Aorta (tissue), 5 donors: ENCODE measurements around the gene FRMD4A. TPM values are rescaled to one million over a fixed set of nuclear protein-coding genes. Genes with fewer than 3 reads are reported as not detected.
"Not testable (repeated sequence)": the region's sequence is repeated elsewhere in the genome, so short reads cannot be mapped to it uniquely, and the experiment has no call there.

Experiments used
- ATAC-seq: fragments of 200-7000 bp; cut with Tn5 transposase; one replicate; pipeline ENCODE4 v1.9.1; 2022; ENCODE audit warnings: moderate library complexity; ENCODE audit not compliant: low FRiP score
- DNase-seq, 2 donors: peaks; one replicate each; pipeline ENCODE4 v3.0.0-alpha.2; 2020
- H3K27ac ChIP-seq, 2 donors: one replicate each; pipeline ENCODE4 v1.5.1; 2013; ENCODE audit warnings: low read length in 2 of 2, mild to moderate bottlenecking in 2 of 2, moderate library complexity in 2 of 2, control low read depth in 1 of 2, inconsistent platforms in 1 of 2, low read depth in 1 of 2
- H3K27me3 ChIP-seq, 2 donors: one replicate each; pipeline ENCODE4 v1.6.1; 2013; ENCODE audit warnings: control low read depth in 1 of 2, low read length in 1 of 2, mild to moderate bottlenecking in 1 of 2, moderate library complexity in 1 of 2; ENCODE audit not compliant: insufficient read depth in 2 of 2, control insufficient read depth in 1 of 2
- H3K36me3 ChIP-seq, 2 donors: one replicate each; pipeline ENCODE4 v1.6.1; 2013; ENCODE audit warnings: control low read depth in 1 of 2, low read length in 1 of 2, mild to moderate bottlenecking in 1 of 2; ENCODE audit not compliant: insufficient read depth in 2 of 2, control insufficient read depth in 1 of 2
- H3K4me1 ChIP-seq, 2 donors: one replicate each; pipeline ENCODE4 v1.6.1; 2013; ENCODE audit warnings: low read length in 2 of 2, control low read depth in 1 of 2, mild to moderate bottlenecking in 1 of 2, moderate library complexity in 1 of 2; ENCODE audit not compliant: insufficient read depth in 2 of 2, control insufficient read depth in 1 of 2
- H3K4me3 ChIP-seq, 2 donors: one replicate each; pipeline ENCODE4 v1.5.1; 2013; ENCODE audit warnings: low read length in 2 of 2, control low read depth in 1 of 2, mild to moderate bottlenecking in 1 of 2
- H3K9me3 ChIP-seq: one replicate; pipeline ENCODE4 v1.6.1; 2013; ENCODE audit warnings: mild to moderate bottlenecking, low read length; ENCODE audit not compliant: control insufficient read depth
- WGBS, 2 donors: extraction: QIAGEN DNeasy Blood & Tissue Kit; methylation state at CpG; one replicate each; pipeline ENCODE4 v1.1.7; 2013; 5-methylcytosine and 5-hydroxymethylcytosine counted together
- intact Hi-C, 2 donors: fragments of 100-400 bp; cut with DNase I; formaldehyde crosslinking; loops; one replicate each; pipeline versions ENCODE4 v1.14.2 to v1.15.0; 2022
- polyA plus RNA-seq, 2 donors: library from polyadenylated mRNA; stranded (reverse); fragments of 200-250 nt; gene quantifications; one replicate each; pipeline ENCODE4 v1.2.3, GENCODE V29; 2013
- total RNA-seq, 2 donors: library from RNA; stranded (reverse); fragmentation: NEBNext Ultra II Directional; extraction: Animal tissue kit (Norgen Biotek cat#: 25700); gene quantifications; one replicate each; pipeline ENCODE4 v1.2.1, GENCODE V29; 2021
- donor health status: healthy with polysubstance abuse.
- donor health status: Bipolar disorder and iron deficiency.
- donor health status: DM: no; HTN: no; CAD: no.
- donor health status: DM: no; HTN: no; CAD: no.
- donor health status: DM: yes; HTN: yes; CAD: no.

FRMD4A gene
- total and polyA plus RNA-seq, 4 donors: 11.4 to 65.6 (median 39.7) TPM

DNA sequence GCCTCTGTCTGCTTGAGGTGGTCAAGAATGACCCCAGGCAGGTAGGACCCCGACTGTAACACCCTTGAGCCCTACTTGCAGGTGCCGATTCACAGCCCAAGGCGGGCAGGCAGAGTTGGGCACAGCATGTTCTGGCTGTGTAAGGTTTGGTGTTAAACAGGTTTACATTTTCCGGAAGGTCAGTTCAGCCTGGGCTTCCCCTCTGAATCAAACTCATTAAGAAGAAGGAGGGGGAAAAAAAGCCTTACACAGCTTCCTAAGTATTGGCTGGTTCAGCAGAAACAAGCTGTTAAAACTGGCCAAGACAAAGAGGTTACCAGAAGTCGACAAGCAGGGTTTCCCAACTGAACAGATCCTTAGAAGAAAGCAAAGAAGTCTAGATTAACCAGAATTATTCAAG is 611.3 kb downstream of the FRMD4A start:
- no peaks in the 10 kb centered on the region for H3K9me3 ChIP-seq
- intact Hi-C loops: no loop called here
- H3K36me3 ChIP-seq: no peaks in the 10 kb centered on the region
- H3K4me1 ChIP-seq: no peaks in the 10 kb centered on the region
- 71 to 77% methylated on average over 5 of the region's 5 CpGs for WGBS, 2 donors
- H3K27ac ChIP-seq: no peak overlapping the region
- no peak for DNase-seq
- ATAC-seq: no peak
- no peak overlapping the region for H3K4me3 ChIP-seq
- H3K27me3 ChIP-seq: no peaks in the 10 kb centered on the region

DNA sequence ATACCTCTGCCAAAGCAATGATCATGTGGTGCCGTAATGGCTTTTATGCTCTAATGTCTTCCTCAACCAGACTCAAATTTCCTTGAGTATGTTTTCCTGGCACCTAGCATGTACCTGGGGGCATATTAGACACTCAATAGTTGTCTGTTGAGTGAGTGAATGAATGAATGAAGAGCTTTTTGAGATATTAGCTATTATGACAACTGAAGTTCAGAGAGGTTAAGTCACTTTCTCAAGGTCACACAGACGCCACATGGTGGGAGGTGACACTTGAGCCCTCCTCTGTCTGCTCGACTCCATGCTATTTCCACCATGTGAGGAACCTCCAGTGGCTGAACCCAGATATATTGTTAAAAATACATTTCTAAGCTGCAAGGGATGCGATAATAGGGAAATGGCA is 611.9 kb downstream of the FRMD4A start:
- intact Hi-C loops: no loop called here
- Histone ChIP-seq H3K36me3 (no peaks in the 10 kb centered on the region), H3K4me3 (no peak overlapping the region), H3K4me1 (no peaks in the 10 kb centered on the region), H3K9me3 (no peaks in the 10 kb centered on the region), H3K27ac (peak overlapping the region in 1 of 2 donors; percentile 83), H3K27me3 (no peaks in the 10 kb centered on the region)
- ATAC-seq: no peak
- 82 to 83% methylated on average over 4 of the region's 4 CpGs for WGBS, 2 donors
- no peak for DNase-seq

- Histone ChIP-seq H3K27ac (peak overlapping the region in 1 of 2 donors; percentile 83), H3K9me3 (no peaks in the 10 kb centered on the region), H3K4me3 (no peak overlapping the region), H3K27me3 (no peaks in the 10 kb centered on the region), H3K4me1 (no peaks in the 10 kb centered on the region), H3K36me3 (no peaks in the 10 kb centered on the region)
- ATAC-seq: peak; percentile 82
- intact Hi-C loops: no loop called here
- DNase-seq: peak; percentile 90
- 5 to 7% methylated on average over 26 of the region's 26 CpGs for WGBS, 2 donors
Measured at GRCh38 chr10:13717936-13718772, 612.6 kb downstream of the FRMD4A start.

DNA sequence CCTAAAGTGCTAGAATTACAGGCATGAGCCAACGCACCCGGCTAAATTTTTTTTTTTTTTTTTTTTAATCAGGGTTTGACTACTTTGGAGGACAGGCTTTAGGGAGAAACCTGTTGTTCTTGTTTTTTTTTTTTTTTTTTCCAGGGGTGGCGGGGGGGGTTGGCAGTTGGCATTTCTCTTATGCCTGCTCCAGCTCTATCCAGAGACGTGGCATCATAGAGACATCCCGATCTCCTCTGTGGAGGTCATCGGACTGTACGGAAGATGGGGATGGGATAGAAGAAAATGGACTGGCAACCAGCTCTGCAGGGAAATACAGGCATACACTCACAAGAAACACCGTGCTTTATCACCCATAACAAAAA is 613.2 kb downstream of the FRMD4A start:
- Histone ChIP-seq H3K27me3 (no peaks in the 10 kb centered on the region), H3K9me3 (no peaks in the 10 kb centered on the region), H3K27ac (no peak overlapping the region), H3K4me1 (no peaks in the 10 kb centered on the region), H3K4me3 (no peak overlapping the region), H3K36me3 (no peaks in the 10 kb centered on the region)
- DNase-seq: no peak
- WGBS, 2 donors: 68 to 71% methylated on average over 8 of the region's 8 CpGs
- no peak for ATAC-seq
- intact Hi-C loops: no loop called here

- WGBS, 2 donors: 60% methylated on average over 10 of the region's 10 CpGs
- H3K9me3 ChIP-seq: no peaks in the 10 kb centered on the region
- no peak overlapping the region for H3K4me3 ChIP-seq
- no peak for DNase-seq
- H3K27ac ChIP-seq: peak overlapping the region in 1 of 2 donors; percentile 28
- ATAC-seq: no peak
- H3K4me1 ChIP-seq: no peaks in the 10 kb centered on the region
- H3K36me3 ChIP-seq: no peaks in the 10 kb centered on the region
- no peaks in the 10 kb centered on the region for H3K27me3 ChIP-seq
- intact Hi-C loops: no loop called here
Measured at GRCh38 chr10:13716081-13717071, 614.3 kb downstream of the FRMD4A start.

DNA sequence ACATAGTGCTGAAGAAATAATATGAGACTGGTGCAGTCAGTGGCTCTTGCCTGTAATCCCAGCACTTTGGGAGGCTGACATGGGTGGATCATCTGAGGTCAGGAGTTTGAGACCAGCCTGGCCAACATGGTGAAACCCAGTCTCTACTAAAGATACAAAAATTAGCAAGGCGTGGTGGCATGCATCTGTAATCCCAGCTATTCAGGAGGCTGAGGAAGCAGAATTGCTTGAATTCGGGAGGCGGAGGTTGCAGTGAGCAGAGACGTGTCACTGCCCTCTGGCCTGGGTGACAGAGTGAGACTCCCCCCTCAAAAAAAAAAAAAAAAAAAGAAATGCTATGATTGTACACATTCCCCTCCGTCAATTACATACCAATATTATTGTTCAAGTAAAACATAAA is 615.1 kb downstream of the FRMD4A start:
- H3K4me1 ChIP-seq, H3K27ac ChIP-seq, H3K27me3 ChIP-seq, intact Hi-C loops, H3K4me3 ChIP-seq, ATAC-seq, H3K9me3 ChIP-seq, H3K36me3 ChIP-seq: not testable (repeated sequence)
- 74 to 81% methylated on average over 5 of the region's 5 CpGs for WGBS, 2 donors
- DNase-seq: peak in 1 of 2 donors; percentile 19

DNA sequence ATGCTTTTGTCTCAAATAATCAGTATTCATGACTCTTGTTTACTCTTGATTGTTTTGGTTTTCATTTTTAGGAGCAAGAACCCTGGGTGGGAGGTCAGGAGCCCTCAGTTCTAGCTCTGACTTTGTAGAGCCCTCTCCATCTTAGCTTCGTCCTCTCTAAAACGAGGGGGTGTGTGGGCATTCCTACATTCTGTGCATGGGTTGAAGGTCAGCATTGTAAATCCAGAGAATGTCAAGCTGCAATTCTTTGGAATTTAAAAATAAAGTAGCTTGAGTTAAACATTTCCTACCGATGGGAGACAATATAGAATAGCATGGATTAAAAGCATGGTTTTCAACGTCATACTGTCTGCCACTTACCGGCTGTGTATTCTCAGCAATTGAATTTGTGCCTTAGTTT is 615.6 kb downstream of the FRMD4A start:
- Histone ChIP-seq H3K27ac (no peak overlapping the region), H3K4me1 (no peaks in the 10 kb centered on the region), H3K27me3 (no peaks in the 10 kb centered on the region), H3K4me3 (no peak overlapping the region), H3K36me3 (no peaks in the 10 kb centered on the region), H3K9me3 (no peaks in the 10 kb centered on the region)
- 78 to 80% methylated on average over 5 of the region's 5 CpGs for WGBS, 2 donors
- intact Hi-C loops: no loop called here
- DNase-seq (no peak), ATAC-seq (no peak)

- Histone ChIP-seq H3K36me3 (no peaks in the 10 kb centered on the region), H3K4me1 (no peaks in the 10 kb centered on the region), H3K27ac (no peak overlapping the region), H3K9me3 (no peaks in the 10 kb centered on the region), H3K27me3 (no peaks in the 10 kb centered on the region), H3K4me3 (no peak overlapping the region)
- ATAC-seq (peak; percentile 69), DNase-seq (peak; percentile 90 to 91)
- WGBS, 2 donors: 20% methylated on average over 6 of the region's 6 CpGs
- intact Hi-C loops: no loop called here
Measured at GRCh38 chr10:13712837-13713581, 617.7 kb downstream of the FRMD4A start.
